Effector CD8-positive, alpha-beta T cell (primary cell): ENCODE results near the gene SNORC.
"Not testable (repeated sequence)": the region's sequence is repeated elsewhere in the genome, so short reads cannot be mapped to it uniquely, and the experiment has no call there.

Experiments used
- DNase-seq: peaks from one replicate; lab custom pipeline; 2025; lab: John Stamatoyannopoulos, UW

Gene SNORC

DNA sequence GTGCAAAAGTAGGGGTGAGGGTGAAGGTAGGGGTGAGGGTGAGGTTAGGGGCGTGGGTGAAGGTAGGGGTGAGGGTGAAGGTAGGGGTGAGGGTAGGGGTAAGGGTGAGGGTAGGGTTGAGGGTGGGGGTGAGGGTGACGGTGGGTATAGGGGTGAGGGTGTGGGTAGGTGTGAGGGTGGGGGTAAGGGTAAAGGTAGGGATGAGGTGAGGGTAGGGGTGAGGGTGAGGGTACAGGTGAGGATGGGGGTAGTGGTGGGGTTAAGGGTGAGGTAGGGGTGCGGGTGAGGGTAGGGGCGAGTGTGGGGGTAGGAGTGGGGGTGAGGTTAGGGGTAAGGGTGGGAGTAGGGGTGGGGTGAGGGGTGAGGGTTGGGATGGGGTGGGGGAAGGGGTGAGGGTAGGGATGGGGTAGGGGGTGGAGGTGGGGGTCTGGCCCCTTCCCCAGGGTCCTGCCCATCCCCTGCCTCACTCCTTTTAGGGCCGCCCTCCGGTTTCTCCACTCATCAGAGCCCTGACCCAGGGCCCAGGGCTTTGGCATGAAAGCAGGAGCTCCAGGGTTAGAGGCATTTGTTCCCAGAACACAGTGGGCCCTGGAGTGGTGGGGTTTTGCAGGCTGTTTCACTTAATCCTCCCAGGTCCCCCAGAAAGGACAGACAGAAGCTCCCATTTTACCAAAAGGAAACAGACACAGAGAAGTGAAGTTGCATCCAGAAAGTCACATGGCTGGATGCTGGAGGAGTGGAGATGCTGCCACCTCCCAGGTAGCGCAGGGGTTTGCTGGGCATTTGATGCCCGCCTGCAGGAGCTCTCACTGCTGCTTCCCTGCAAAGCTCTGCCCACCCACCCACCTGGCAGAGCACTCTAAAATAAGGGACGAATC, 26.9 kb downstream of the SNORC start:
- no peak for DNase-seq

DNA sequence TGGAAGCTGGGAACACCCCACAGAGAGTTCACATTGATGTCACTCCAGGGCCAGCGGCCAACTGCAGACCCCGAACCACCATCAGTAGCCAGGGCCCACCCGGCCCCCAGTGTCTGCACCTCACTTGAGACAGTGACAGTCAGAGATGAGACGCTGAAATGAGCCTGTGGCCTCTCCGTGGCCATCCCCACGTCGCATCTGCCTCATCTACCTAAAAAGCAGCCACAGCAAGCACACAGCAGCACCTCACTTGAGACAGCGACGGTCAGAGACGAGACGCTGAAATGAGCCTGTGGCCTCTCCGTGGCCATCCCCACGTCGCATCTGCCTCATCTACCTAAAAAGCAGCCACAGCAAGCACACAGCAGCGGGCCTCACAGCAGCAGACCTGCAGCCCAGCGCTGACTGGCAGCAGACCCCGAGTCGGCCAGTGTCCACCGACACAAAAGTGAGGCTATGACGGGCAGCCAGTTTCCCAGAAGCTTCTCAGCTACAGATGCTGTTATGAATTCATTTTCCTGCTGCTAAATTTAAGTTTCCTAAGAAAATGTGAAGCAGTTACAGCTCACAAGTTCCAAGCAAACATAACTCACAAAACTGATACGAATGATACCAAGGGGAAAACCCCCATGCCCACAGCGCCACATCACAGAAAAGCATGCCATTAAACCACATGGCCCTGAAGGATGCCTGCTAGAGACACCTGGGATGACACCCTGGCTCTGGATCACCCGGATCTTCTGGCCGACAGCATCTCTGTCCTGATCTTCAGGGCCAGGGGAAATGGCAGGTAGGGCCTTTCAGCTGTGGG, 27.7 kb downstream of the SNORC start:
- no peak for DNase-seq

DNA sequence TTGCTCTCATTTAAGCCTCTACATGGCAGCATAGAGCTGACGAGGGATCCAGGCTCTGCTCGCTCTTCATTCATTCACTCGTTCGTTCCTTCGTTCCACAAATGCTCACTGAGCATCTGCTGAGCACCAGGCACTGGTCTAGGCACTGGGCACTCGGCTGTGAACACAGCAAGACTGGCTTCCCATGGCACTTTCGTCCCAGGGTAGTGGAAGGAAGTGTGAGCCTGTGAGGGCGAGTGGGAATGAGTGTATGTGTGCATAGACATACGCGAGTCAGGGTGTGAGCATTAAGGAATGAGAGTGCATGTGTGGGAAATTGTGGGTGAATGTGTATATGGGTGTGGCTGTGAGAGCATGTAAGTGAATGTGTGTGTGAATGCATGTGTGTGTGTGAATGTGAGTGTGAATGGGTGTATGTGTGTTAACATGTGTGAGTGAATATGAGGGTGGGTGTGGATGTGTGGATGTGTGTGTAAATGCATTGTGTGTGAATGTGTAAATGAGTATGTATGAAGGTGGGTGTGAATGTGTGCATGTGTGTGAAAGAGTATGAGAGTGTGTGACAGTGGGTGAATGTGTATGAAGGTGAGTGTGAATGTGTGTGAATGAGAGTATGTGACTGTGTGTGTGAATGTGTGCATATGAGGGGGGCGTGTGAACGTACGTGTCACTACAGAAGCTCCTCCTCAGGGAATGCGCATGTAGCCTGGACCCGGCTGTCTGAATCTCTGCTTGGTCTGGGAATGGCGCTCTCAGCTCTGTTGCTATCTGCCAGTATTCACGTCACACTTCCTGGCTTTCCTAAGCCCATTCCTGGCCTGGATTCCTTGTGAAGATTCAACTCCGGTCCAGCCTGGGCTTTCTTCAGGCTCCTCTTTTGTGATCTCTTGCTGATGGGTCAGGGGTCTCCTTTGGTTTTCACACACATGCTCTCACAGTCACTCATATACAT, 28.8 kb downstream of the SNORC start:
- DNase-seq = no peak

DNA sequence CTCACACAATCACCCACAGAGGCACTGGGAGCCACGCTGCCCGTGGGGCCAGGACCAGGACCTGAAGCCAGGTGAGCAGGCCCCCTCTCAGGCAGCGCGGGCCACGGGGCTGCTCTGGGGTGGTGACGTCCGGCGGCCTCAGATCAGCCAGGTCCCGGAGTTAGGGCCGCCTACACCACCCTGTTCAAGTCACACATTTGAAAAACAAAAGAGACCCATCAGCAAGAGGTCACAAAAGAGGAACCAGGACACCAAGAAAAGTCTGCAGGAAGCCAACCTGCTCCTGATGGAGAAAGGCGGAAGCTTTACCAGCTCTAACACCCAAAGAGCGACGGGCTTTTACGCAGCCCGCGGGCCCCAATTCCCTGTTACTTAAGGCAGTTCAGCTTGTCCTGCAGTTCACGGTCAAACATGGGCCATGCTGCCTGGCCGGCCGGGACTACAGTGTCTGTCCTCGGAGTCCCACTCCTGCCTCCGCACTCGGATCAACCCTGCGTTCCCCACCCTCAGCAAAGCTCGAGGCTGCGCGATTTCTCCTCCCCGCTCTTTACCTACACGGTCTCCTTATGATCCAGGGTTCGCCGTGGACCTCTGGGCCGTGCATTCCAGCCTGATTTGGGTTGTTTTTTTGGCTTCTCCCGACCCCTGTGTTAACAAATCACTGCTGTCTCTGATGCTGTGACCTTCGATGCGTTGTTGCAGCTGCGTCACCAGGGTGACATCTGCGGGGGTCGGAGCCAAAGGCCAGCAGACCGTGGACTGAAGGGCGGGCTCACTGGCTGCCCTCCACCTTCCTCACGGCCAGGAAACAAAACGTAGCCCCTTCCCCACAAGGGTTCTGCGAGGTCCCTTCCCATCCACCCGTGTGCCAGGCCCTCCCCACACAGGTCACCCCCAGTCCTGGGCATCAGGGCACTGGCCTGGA, 31.0 kb downstream of the SNORC start:
- no peak for DNase-seq

DNA sequence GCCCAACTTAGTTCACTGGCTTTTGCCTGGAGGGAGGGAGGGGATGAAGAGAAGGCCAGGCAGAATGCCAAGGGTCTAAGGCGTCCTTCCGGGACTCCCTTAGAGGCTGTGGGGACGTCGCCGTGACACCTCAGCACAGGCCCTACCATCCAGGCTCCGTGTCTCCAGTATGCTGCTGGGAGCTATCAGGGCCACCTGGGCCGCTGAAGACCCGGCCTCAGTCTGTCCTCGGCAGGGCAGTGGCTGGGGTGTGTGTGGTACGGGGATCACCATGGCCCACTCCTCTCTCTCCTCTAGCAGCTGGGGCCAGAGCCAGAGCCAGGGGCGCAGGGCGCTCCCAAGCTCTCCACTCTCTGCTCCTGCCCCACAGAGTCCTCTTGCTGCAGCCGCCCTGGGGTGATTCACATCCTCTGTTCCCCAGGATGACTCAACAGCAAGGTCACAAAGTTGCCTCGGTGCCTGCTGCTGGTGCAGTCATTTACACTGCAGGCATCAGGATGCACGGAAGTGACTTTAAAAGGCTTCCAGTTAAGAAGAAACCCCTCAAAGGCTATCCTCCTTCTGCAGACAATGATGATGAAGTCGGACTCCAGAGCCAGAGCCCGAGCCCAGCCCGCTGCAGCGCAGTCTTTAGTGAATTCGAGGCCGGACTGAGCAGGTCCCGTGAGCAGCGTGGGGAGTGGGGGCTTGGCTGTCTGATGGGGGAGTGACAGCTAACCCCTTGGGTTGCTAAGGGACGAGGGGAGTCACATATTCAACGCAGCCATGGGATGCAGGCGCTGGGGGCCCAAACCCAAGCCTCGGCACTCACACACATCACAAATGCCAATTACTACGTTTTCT, 31.9 kb downstream of the SNORC start:
- DNase-seq = no peak

DNA sequence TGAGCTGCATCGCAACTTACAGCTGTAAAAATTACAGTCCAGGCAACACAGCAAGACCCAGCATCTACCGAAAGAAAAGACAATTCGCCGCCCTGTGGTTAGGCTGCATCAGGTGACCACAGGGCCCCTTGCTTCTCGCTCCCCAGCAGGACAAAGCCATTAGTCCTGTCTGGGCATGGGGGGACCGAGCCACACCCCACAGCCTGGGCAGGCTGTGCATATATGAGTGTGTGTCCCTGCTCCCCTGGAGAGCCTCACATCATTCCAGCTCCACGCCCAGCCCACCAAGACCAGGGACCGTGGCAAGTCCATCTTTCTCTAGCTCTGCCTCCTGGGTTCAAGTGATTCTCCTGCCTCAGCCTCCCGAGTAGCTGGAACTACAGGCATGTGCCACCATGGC, 33.9 kb downstream of the SNORC start:
- DNase-seq = no peak

DNA sequence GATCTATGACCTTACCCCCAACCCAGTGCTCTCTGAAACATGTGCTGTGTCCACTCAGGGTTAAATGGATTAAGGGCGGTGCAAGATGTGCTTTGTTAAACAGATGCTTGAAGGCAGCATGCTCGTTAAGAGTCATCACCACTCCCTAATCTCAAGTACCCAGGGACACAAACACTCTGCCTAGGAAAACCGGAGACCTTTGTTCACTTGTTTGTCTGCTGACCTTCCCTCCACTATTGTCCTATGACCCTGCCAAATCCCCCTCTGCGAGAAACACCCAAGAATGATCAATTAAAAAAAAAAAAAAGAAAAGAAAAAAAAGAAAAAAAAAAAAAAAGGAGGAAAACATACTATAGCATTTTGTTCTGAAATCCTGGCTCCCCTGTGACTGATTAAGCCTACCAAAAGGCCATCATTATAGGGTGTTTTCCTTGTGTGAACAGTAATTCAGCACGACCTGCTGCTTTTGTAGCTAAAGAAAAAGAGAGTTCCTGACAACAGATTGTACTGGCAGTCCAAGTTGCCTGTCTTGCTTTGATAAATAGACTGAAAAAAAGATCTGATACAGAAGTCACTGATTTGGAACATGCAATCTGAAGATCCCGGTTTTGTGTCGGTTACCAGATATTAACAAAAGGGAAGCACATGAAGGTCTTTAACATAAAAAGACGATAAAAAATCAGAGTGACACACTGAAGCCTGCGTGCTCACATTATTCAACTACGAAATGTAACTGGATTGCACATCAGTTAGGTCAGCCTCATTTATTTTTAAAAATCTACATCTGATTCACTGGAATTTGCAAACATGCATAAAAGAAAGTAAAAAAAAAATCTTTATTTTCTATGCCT, 37.0 kb downstream of the SNORC start:
- not testable (repeated sequence) for DNase-seq

DNA sequence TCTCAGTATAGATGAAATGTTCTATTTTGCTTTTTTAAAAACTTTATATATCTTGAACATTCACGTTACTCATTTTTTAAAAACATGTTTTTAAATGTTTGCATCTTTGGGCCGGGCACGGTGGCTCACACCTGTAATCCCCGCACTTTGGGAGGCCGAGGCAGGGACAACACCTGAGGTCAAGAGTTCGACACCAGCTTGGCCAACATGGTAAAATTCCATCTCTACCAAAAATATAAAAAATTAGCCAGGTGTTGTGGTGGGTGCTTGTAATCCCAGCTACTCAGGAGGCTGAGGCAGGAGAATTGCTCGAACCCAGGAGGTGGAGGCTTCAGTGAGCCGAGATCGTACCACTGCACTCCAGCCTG, 37.6 kb downstream of the SNORC start:
- DNase-seq = not testable (repeated sequence)

DNA sequence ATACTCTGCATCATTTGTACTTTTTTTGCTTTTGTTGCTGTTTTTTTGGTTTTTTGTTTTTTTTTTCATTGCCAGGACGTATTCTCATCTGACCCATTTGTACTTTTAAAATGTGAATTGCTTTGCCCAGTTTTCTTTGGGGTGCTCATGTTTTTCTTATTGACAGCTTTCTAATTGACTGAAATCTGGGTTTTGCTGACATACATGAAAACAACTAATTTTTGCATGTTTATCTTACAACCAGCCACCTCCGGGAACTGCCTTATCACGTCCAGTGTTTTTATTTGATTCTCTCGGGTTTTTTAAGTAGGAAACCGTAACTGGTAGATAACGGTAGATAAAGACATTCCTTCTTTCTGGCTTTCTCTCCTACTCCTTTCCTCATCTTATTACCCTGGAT, 38.6 kb downstream of the SNORC start:
- no peak for DNase-seq

DNA sequence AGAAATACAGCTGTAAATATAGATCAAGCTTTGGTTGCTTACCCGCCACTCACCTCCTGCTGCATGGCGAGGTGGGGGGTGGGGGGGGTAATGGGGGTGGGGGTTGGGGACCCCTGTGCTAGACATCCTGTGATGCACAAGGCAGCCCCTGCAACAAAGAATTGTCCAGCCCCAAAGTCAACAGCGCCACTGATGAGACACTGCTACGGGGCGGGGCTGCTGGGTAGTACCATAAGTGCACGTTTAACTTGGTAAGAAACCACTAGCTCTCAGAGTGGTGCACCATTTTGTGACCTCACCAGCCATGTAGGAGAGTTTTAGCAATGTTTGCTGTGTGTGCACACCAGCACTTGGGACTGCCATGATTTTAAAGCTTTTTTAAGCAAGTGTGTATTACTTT, 40.3 kb downstream of the SNORC start:
- no peak for DNase-seq

DNA sequence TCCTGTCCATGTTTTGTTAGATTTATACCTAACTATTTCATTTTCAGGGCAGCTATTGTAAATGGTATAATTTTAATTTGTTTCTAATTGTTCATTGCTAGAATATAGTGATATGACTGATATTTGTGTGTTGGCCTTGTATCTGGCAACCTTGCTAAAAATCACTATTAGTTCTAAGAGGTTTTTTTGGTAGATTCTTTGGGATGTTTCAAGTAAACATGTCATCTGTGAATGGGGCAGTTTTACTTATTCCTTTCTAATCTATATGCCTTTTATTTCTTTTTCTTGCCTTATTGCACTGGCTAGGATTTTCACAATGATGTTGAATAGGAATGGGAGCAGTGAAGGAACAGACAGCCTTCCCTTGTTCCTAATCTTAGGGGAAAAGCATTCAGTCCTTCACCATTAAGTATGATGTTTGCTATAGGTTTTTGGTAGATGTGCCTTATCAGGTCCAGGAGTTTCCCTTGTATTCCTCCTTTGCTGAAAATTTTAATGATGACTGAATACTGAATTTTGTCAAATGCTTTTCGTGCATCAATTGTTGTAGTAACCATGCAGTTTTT, 41.7 kb downstream of the SNORC start:
- DNase-seq = no peak

DNA sequence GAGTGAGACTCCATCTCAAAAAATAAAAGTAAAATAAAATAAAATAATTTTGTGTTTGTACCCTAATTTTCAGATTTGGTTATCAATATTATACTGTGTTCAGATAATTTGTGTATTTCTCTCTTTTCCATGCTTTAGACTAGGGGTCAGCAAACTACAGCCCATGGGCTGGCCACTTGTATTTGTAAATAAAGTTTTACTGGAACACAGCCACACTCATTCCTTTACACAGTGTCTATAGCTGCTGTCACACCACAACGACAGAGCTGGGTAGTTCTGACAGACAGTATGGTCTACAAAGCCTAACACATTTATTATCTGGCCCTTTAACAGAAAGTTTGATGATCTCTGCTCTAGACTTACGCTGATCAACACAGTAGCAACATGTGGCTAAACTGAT, 43.8 kb downstream of the SNORC start:
- no peak for DNase-seq

DNA sequence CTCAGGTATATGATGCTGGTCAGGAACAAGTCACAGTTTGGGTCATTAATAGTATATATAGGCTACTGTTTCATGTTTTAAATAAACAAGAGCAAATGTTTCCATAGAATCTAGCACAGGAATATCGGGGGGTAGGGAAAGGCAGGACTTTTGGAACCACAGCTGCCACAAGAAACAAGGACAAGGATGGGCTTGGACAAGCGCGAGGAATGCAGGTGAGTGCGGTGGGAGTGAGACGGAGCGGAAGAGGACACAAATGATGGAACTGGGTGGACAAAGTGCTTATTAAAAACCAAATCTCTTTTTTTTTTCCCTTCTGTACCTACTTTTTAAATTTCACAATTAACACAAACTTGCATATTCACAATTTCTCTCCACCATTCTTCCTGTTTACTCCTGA, 49.1 kb downstream of the SNORC start:
- DNase-seq = no peak

DNA sequence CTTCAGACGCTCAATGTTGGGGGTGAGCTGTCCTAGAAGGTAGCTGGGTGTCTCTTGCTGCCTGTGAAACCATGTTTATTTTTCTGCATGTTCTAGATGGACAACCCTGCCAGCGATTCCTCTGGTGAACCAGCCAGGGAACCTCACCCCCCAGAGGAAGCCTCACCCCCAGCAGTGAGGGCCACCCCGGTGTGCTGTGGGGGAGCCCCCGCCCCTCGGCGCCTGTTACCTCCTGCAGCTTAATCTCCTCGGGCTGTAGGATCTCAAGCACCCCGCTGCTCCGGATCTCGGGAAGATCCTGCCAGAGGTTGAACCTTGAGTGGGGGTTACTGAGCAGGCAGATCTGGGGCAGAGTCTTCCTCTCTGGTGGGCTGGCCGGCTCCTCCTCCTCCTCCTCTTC, 50.0 kb downstream of the SNORC start:
- DNase-seq = no peak

DNA sequence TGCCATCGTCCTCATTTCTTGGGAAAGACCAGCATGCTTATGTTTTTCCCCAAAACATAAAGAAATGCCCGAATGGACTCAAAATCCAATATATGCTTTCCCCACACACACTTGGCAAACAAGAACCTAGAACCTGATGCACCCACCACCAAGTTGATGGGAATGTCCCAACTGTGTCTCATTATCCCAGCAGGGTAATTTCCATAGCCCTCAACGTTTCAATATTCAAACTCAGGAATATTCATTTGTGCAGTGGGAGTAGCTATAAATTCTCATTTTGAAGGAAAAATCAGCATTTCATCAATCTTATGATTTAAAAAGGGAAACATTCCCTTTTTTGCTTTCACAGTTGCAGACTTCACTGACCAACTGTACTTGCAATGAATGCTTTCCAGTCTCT, 50.7 kb downstream of the SNORC start:
- no peak for DNase-seq

DNA sequence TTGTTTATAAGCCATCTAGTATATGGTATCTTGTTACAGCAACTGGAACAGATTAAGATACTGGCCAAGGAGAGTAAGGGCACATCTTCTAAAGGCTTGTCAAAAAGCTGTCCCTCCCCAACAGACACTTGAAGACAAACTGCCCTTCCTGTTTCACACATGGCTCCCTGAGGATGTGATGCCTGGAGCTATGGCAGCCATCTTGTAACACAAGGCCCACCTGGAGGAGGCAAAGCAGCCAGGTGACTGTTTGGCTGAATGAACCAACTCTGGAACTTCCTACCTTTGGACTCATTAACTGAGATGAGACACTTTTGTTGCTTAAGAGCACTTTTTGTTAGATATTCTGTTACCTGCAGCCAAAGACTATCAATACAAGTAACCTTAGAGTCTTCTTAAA, 54.4 kb downstream of the SNORC start:
- DNase-seq = no peak

DNA sequence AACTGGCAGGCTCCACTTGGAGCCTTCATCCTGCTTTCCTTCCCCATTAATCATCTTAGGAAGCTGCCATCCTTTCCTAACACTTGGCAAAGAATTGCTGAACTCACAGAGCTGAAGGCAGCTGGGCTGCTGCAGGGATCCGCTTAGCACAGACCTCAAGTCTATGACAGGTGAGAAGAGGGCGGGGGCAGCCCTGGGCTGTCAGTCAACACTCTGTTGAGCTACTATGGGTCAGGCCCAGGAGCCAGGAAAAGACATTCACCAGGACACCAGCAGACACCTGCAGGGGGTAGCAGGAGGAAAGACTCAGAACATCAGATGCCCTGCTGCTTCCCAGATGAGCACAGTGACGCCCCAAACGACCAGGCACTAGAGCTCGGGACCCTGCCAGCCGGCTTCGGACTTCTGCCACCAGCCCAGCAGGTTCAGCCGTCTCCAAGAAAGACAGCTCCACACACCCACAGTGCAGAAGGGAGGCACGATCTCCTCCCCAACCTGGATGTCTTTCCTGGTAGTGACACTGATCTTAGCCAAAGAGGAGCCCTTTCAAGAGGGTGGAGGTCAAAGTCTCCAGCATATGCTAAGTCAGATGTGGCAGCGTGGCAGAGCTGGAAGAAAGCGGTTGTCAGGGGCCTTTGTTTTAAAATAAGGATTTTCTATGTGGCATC, 55.2 kb downstream of the SNORC start:
- no peak for DNase-seq

DNA sequence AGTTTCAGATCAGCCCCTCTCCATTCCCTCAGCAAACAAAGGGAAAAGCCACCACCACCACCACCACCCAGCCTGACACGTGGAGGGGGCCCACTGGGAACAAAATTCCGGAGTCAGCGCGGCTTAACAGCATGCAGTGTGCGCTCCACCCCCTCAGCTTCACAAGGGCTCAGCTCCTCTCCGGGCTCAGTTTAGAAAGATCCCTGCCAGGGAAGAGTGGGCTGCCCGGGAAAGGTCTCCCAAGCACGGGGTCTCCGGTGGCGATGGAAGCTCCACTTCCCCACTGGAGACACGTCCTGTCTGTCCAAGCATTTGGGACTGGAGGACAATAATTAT, 55.7 kb downstream of the SNORC start:
- no peak for DNase-seq
